ENCODE data around the gene SDS. TPM values are rescaled to one million over a fixed set of nuclear protein-coding genes. Genes with fewer than 3 reads are reported as not detected.
A peak's percentile ranks its signal among the peaks of the same experiment; 100 is the strongest.

The SDS gene
- total and polyA plus RNA-seq, 2 experiments from 2014 or later = 0.57 TPM; not detected in 1

DNA sequence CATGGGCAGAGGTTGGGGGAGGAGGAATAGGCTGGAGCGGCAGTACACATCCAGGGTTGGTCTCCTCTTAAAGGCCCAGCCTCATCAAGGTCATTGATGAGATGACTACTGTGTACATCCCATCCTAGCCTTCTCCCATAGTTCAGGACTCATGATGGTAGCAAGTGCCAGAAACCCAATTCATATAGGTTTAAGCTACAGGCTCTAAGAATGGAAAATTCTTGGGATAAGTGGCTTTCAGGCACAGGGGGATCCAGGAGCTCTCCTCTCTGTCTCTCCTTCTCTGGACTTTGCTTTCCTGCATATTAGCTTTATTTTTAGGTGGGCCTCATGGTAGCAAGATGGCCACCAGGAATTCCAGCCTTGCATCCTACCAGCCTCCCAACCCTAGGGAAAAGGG, 24.8 kb upstream of the SDS start (continued):
- TF ChIP-seq, protein P1, sequence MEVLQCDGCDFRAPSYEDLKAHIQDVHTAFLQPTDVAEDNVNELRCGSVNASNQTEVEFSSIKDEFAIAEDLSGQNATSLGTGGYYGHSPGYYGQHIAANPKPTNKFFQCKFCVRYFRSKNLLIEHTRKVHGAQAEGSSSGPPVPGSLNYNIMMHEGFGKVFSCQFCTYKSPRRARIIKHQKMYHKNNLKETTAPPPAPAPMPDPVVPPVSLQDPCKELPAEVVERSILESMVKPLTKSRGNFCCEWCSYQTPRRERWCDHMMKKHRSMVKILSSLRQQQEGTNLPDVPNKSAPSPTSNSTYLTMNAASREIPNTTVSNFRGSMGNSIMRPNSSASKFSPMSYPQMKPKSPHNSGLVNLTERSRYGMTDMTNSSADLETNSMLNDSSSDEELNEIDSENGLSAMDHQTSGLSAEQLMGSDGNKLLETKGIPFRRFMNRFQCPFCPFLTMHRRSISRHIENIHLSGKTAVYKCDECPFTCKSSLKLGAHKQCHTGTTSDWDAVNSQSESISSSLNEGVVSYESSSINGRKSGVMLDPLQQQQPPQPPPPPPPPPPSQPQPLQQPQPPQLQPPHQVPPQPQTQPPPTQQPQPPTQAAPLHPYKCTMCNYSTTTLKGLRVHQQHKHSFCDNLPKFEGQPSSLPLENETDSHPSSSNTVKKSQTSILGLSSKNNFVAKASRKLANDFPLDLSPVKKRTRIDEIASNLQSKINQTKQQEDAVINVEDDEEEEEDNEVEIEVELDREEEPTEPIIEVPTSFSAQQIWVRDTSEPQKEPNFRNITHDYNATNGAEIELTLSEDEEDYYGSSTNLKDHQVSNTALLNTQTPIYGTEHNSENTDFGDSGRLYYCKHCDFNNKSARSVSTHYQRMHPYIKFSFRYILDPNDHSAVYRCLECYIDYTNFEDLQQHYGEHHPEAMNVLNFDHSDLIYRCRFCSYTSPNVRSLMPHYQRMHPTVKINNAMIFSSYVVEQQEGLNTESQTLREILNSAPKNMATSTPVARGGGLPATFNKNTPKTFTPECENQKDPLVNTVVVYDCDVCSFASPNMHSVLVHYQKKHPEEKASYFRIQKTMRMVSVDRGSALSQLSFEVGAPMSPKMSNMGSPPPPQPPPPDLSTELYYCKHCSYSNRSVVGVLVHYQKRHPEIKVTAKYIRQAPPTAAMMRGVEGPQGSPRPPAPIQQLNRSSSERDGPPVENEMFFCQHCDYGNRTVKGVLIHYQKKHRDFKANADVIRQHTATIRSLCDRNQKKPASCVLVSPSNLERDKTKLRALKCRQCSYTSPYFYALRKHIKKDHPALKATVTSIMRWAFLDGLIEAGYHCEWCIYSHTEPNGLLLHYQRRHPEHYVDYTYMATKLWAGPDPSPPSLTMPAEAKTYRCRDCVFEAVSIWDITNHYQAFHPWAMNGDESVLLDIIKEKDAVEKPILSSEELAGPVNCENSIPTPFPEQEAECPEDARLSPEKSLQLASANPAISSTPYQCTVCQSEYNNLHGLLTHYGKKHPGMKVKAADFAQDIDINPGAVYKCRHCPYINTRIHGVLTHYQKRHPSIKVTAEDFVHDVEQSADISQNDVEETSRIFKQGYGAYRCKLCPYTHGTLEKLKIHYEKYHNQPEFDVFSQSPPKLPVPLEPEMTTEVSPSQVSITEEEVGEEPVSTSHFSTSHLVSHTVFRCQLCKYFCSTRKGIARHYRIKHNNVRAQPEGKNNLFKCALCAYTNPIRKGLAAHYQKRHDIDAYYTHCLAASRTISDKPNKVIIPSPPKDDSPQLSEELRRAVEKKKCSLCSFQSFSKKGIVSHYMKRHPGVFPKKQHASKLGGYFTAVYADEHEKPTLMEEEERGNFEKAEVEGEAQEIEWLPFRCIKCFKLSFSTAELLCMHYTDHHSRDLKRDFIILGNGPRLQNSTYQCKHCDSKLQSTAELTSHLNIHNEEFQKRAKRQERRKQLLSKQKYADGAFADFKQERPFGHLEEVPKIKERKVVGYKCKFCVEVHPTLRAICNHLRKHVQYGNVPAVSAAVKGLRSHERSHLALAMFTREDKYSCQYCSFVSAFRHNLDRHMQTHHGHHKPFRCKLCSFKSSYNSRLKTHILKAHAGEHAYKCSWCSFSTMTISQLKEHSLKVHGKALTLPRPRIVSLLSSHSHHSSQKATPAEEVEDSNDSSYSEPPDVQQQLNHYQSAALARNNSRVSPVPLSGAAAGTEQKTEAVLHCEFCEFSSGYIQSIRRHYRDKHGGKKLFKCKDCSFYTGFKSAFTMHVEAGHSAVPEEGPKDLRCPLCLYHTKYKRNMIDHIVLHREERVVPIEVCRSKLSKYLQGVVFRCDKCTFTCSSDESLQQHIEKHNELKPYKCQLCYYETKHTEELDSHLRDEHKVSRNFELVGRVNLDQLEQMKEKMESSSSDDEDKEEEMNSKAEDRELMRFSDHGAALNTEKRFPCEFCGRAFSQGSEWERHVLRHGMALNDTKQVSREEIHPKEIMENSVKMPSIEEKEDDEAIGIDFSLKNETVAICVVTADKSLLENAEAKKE (CRISPR knock-in tag; IDR thresholded peaks at IDR 0.05) = no peak
- TF ChIP-seq EZH2 (IDR thresholded peaks at IDR 0.05; ENCODE audit: low read depth, unreplicated experiment) = no peak

DNA sequence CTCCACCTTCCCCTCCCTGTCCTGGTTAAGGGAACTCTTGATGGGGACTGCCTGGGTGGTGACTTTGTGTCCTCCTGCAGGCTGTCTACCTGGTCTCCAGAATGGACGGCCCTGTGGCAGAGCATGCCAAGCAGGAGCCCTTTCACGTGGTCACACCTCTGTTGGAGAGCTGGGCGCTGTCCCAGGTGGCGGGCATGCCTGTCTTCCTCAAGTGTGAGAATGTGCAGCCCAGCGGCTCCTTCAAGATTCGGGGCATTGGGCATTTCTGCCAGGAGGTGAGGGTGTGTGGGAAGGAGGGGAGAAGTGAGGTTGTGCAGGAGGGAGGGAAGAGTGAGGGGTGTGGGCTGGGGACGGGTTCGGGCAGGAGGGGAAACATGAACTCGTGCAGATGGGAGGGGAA, 24.2 kb upstream of the SDS start:
- no peaks in the 10 kb centered on the region for H3K27me3 ChIP-seq (ENCODE audit: insufficient read depth)
- H3K4me2 ChIP-seq = no peak overlapping the region
- ATAC-seq = no peak
- peaks cover 4% of the 10 kb centered on the region; the same call in 1 of the 3 replicates for H3K9me3 Mint-ChIP-seq
- peaks cover 6% of the 10 kb centered on the region for H3K4me1 Mint-ChIP-seq
- no peaks in the 10 kb centered on the region for H4K20me1 ChIP-seq (replicated peaks; ENCODE audit: insufficient read depth)
- 0 out of 2 replicates have a peak, but pooled peaks cover 8% of the 10 kb centered on the region for H3K4me1 ChIP-seq (ENCODE audit: insufficient read depth)
- H3K27ac Mint-ChIP-seq = no peak overlapping the region
- H3K4me3 Mint-ChIP-seq = no peak overlapping the region
- H3K79me2 ChIP-seq (replicated peaks; ENCODE audit: insufficient read depth) = no peaks in the 10 kb centered on the region
- no peak for TF ChIP-seq STAT1 (IDR thresholded peaks at IDR 0.05; ENCODE audit: unreplicated experiment)
- TF ChIP-seq, protein P2, sequence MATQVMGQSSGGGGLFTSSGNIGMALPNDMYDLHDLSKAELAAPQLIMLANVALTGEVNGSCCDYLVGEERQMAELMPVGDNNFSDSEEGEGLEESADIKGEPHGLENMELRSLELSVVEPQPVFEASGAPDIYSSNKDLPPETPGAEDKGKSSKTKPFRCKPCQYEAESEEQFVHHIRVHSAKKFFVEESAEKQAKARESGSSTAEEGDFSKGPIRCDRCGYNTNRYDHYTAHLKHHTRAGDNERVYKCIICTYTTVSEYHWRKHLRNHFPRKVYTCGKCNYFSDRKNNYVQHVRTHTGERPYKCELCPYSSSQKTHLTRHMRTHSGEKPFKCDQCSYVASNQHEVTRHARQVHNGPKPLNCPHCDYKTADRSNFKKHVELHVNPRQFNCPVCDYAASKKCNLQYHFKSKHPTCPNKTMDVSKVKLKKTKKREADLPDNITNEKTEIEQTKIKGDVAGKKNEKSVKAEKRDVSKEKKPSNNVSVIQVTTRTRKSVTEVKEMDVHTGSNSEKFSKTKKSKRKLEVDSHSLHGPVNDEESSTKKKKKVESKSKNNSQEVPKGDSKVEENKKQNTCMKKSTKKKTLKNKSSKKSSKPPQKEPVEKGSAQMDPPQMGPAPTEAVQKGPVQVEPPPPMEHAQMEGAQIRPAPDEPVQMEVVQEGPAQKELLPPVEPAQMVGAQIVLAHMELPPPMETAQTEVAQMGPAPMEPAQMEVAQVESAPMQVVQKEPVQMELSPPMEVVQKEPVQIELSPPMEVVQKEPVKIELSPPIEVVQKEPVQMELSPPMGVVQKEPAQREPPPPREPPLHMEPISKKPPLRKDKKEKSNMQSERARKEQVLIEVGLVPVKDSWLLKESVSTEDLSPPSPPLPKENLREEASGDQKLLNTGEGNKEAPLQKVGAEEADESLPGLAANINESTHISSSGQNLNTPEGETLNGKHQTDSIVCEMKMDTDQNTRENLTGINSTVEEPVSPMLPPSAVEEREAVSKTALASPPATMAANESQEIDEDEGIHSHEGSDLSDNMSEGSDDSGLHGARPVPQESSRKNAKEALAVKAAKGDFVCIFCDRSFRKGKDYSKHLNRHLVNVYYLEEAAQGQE (IDR thresholded peaks at IDR 0.05; ENCODE audit: unreplicated experiment) = peak; percentile 38
- H3K27ac ChIP-seq (ENCODE audit: low read depth) = no peak overlapping the region
- no peak overlapping the region for H3K4me3 ChIP-seq
- H2AFZ ChIP-seq = no peak overlapping the region
- no peaks in the 10 kb centered on the region for H3K36me3 Mint-ChIP-seq (ENCODE audit: low read depth)
- DNase-seq (ENCODE audit: low spot score) = no peak
- H3K36me3 ChIP-seq (ENCODE audit: insufficient read depth) = no peaks in the 10 kb centered on the region
- peaks cover 24% of the 10 kb centered on the region for H3K27me3 Mint-ChIP-seq (ENCODE audit: insufficient read depth, low read depth, poor library complexity)
- H3K9me2 ChIP-seq (ENCODE audit: insufficient read depth) = no peaks in the 10 kb centered on the region
- 0 out of 2 replicates have a peak, but pooled peaks cover 3% of the 10 kb centered on the region for H3F3A ChIP-seq (replicated peaks; ENCODE audit: low read depth)

All from GM23338 (cell line).